ENCODE results near the gene LIPC.

LIPC gene

GRCh38 chr15:58590926-58591325, 159.1 kb downstream of the LIPC start:
- no peaks in the 10 kb centered on the region for H4K20me1 ChIP-seq (ENCODE audit: low read depth, low read length)
- H3K36me3 ChIP-seq (ENCODE audit: low read length), result no peaks in the 10 kb centered on the region
- no peak overlapping the region for H3K4me3 ChIP-seq (ENCODE audit: insufficient read depth, low read length, poor library complexity, severe bottlenecking)
- H3K9me2 ChIP-seq (replicated peaks; ENCODE audit: insufficient read depth, low read length), result no peaks in the 10 kb centered on the region
- no peaks in the 10 kb centered on the region for H3K79me2 ChIP-seq (ENCODE audit: insufficient read depth, low read length)
- no peak overlapping the region for H2AFZ ChIP-seq (ENCODE audit: low read depth, low read length, severe bottlenecking)
- no peak overlapping the region for H3K27ac ChIP-seq (ENCODE audit: low read depth, low read length)
- no peak overlapping the region for H3K9ac ChIP-seq (ENCODE audit: low read length)
- no peaks in the 10 kb centered on the region for H3K9me3 ChIP-seq (ENCODE audit: insufficient read depth, low read length)
- TF ChIP-seq CTCF (IDR thresholded peaks at IDR 0.05; ENCODE audit: insufficient read depth, low read length, poor library complexity, severe bottlenecking) (no peak), EZH2phosphoT487 (conservative IDR thresholded peaks at IDR 0.05; ENCODE audit: low read length) (no peak)
- H3F3A ChIP-seq (ENCODE audit: insufficient read depth), result no peaks in the 10 kb centered on the region
- H3K27me3 ChIP-seq (ENCODE audit: low read length), result no peaks in the 10 kb centered on the region
- H3K4me2 ChIP-seq (ENCODE audit: low read depth, low read length, poor library complexity, severe bottlenecking), result no peak overlapping the region

GRCh38 chr15:58593870-58594269, 162.1 kb downstream of the LIPC start:
- Histone ChIP-seq H3K27ac (ENCODE audit: low read depth, low read length) (no peak overlapping the region), H3K9ac (ENCODE audit: low read length) (no peak overlapping the region), H3K27me3 (ENCODE audit: low read length) (no peaks in the 10 kb centered on the region), H3K79me2 (ENCODE audit: insufficient read depth, low read length) (no peaks in the 10 kb centered on the region), H2AFZ (ENCODE audit: low read depth, low read length, severe bottlenecking) (no peak overlapping the region), H3K9me2 (replicated peaks; ENCODE audit: insufficient read depth, low read length) (no peaks in the 10 kb centered on the region), H3K4me2 (ENCODE audit: low read depth, low read length, poor library complexity, severe bottlenecking) (no peak overlapping the region), H3F3A (ENCODE audit: insufficient read depth) (no peaks in the 10 kb centered on the region), H3K9me3 (ENCODE audit: insufficient read depth, low read length) (no peaks in the 10 kb centered on the region), H3K4me3 (ENCODE audit: insufficient read depth, low read length, poor library complexity, severe bottlenecking) (no peak overlapping the region), H4K20me1 (ENCODE audit: low read depth, low read length) (no peaks in the 10 kb centered on the region), H3K36me3 (ENCODE audit: low read length) (no peaks in the 10 kb centered on the region)
- no peak for TF ChIP-seq EZH2phosphoT487 (conservative IDR thresholded peaks at IDR 0.05; ENCODE audit: low read length)
- no peak for TF ChIP-seq CTCF (IDR thresholded peaks at IDR 0.05; ENCODE audit: insufficient read depth, low read length, poor library complexity, severe bottlenecking)

- Histone ChIP-seq H3K27ac (ENCODE audit: low read depth, low read length) (no peak overlapping the region), H3F3A (ENCODE audit: insufficient read depth) (no peaks in the 10 kb centered on the region), H3K79me2 (ENCODE audit: insufficient read depth, low read length) (no peaks in the 10 kb centered on the region), H3K4me3 (ENCODE audit: insufficient read depth, low read length, poor library complexity, severe bottlenecking) (no peak overlapping the region), H3K9me3 (ENCODE audit: insufficient read depth, low read length) (no peaks in the 10 kb centered on the region), H3K9ac (ENCODE audit: low read length) (no peak overlapping the region), H3K36me3 (ENCODE audit: low read length) (no peaks in the 10 kb centered on the region; the same call in 1 of the 2 replicates), H3K27me3 (ENCODE audit: low read length) (no peaks in the 10 kb centered on the region), H3K9me2 (replicated peaks; ENCODE audit: insufficient read depth, low read length) (no peaks in the 10 kb centered on the region), H3K4me2 (ENCODE audit: low read depth, low read length, poor library complexity, severe bottlenecking) (no peak overlapping the region), H2AFZ (ENCODE audit: low read depth, low read length, severe bottlenecking) (no peak overlapping the region), H4K20me1 (ENCODE audit: low read depth, low read length) (no peaks in the 10 kb centered on the region)
- no peak for TF ChIP-seq EZH2phosphoT487 (conservative IDR thresholded peaks at IDR 0.05; ENCODE audit: low read length)
Observed at GRCh38 chr15:58594898-58595297, 163.1 kb downstream of the LIPC start.

GRCh38 chr15:58595516-58596263, 163.9 kb downstream of the LIPC start:
- Histone ChIP-seq H2AFZ (ENCODE audit: low read depth, low read length, severe bottlenecking) (no peak overlapping the region), H3K9ac (ENCODE audit: low read length) (no peak overlapping the region), H3K36me3 (ENCODE audit: low read length) (no peaks in the 10 kb centered on the region; the same call in 1 of the 2 replicates), H3K79me2 (ENCODE audit: insufficient read depth, low read length) (no peaks in the 10 kb centered on the region), H4K20me1 (ENCODE audit: low read depth, low read length) (no peaks in the 10 kb centered on the region), H3K9me2 (replicated peaks; ENCODE audit: insufficient read depth, low read length) (no peaks in the 10 kb centered on the region), H3K9me3 (ENCODE audit: insufficient read depth, low read length) (no peaks in the 10 kb centered on the region), H3K4me2 (ENCODE audit: low read depth, low read length, poor library complexity, severe bottlenecking) (no peak overlapping the region), H3K27me3 (ENCODE audit: low read length) (no peaks in the 10 kb centered on the region), H3K27ac (ENCODE audit: low read depth, low read length) (no peak overlapping the region), H3K4me3 (ENCODE audit: insufficient read depth, low read length, poor library complexity, severe bottlenecking) (no peak overlapping the region), H3F3A (ENCODE audit: insufficient read depth) (no peaks in the 10 kb centered on the region)
- TF ChIP-seq EZH2phosphoT487 (conservative IDR thresholded peaks at IDR 0.05; ENCODE audit: low read length), result no peak
- no peak for TF ChIP-seq CTCF (IDR thresholded peaks at IDR 0.05; ENCODE audit: insufficient read depth, low read length, poor library complexity, severe bottlenecking)
